Endodermal cell (in vitro differentiated cells): ENCODE results near the gene CAVIN2. TPM values are rescaled to one million over a fixed set of nuclear protein-coding genes. Genes with fewer than 3 reads are reported as not detected.

Source experiments
- DNase-seq: peaks from one replicate; pipeline ENCODE4 v3.0.0-alpha.2; 2017
- H3K27ac ChIP-seq: 2 replicates; pipeline ENCODE4 v1.5.1; 2013; ENCODE audit warnings: mild to moderate bottlenecking, low read depth, low read length, moderate library complexity
- H3K27me3 ChIP-seq: 2 replicates; pipeline ENCODE4 v1.6.1; 2013; ENCODE audit warnings: mild to moderate bottlenecking, low read length, moderate library complexity; ENCODE audit not compliant: insufficient read depth, control insufficient read depth, poor library complexity, severe bottlenecking
- H3K36me3 ChIP-seq: 2 replicates; pipeline ENCODE4 v1.7.0; 2013; ENCODE audit warnings: mild to moderate bottlenecking, low read length, moderate library complexity; ENCODE audit not compliant: control insufficient read depth, insufficient read depth
- H3K4me1 ChIP-seq: one replicate; pipeline ENCODE4 v1.7.0; 2013; ENCODE audit warnings: low read length; ENCODE audit not compliant: control insufficient read depth, insufficient read depth
- H3K4me3 ChIP-seq: 2 replicates; pipeline ENCODE4 v1.5.1; 2013; ENCODE audit warnings: mild to moderate bottlenecking, low read length, moderate library complexity
- H3K9ac ChIP-seq: 2 replicates; pipeline ENCODE4 v1.6.1; 2013; ENCODE audit warnings: mild to moderate bottlenecking, low read length, moderate library complexity; ENCODE audit not compliant: poor library complexity, severe bottlenecking; ENCODE audit errors: extremely low read depth
- H3K9me3 ChIP-seq: 2 replicates; pipeline ENCODE4 v1.6.1; 2013; ENCODE audit warnings: mild to moderate bottlenecking, low read length, moderate library complexity; ENCODE audit not compliant: control insufficient read depth
- H3K27ac Mint-ChIP-seq: 2 replicates; pipeline ENCODE4 v1.8.0; 2020; ENCODE audit warnings: mixed read lengths
- H3K27me3 Mint-ChIP-seq: 2 replicates; pipeline ENCODE4 v1.8.0; 2021; ENCODE audit warnings: mild to moderate bottlenecking, mixed read lengths; ENCODE audit not compliant: insufficient read depth
- H3K36me3 Mint-ChIP-seq: 2 replicates; pipeline ENCODE4 v1.8.0; 2020; ENCODE audit warnings: low read depth, mixed read lengths
- H3K4me1 Mint-ChIP-seq: 2 replicates; pipeline ENCODE4 v1.8.0; 2020; ENCODE audit warnings: mixed read lengths
- H3K4me3 Mint-ChIP-seq: 2 replicates; pipeline ENCODE4 v1.8.0; 2020; ENCODE audit warnings: mild to moderate bottlenecking, moderate library complexity, mixed read lengths
- H3K9me3 Mint-ChIP-seq: 2 replicates; pipeline ENCODE4 v1.8.0; 2020; ENCODE audit warnings: mild to moderate bottlenecking, mixed read lengths
- WGBS, 2 experiments: methylation state at CpG; one replicate each; pipeline versions ENCODE4 v1.1.5 to v1.1.7; 2013; ENCODE audit warnings: missing lambda C conversion rate in 2 of 2, mixed read lengths in 1 of 2; ENCODE audit not compliant: insufficient coverage in 1 of 2, insufficient read length in 1 of 2; 5-methylcytosine and 5-hydroxymethylcytosine counted together
- long read RNA-seq, 4 experiments: library from polyadenylated mRNA in 2 of 4; library from RNA in 1 of 4; library from capped mRNA in 1 of 4; stranded (forward) in 3 of 4; unstranded in 1 of 4; transcript quantifications; one replicate each; pipeline ENCODE4 v2.0.0, GENCODE V29; 2020 to 2021; ENCODE audit warnings: inconsistent platforms in 1 of 4
- polyA plus RNA-seq, 2 experiments: library from polyadenylated mRNA; stranded (reverse); fragments of 50-300 nt; gene quantifications; one replicate each; pipeline ENCODE4 v1.2.3, GENCODE V29; 2013
- total RNA-seq, 2 donors: library from RNA; stranded (reverse); fragmentation: NEBNext Ultra II Directional in 1 of 2; extraction: Animal tissue kit (Norgen Biotek cat#: 25700) in 1 of 2; gene quantifications; 2 replicates in 1 of 2; 3 replicates in 1 of 2; pipeline ENCODE4 v1.2.1, GENCODE V29; 2021
- TF ChIP-seq, protein P1 (sequence below): fragments of 200-600 bp; sonication (generic); conservative IDR thresholded peaks from 2 replicates; pipeline ENCODE4 v1.5.0; 2021; ENCODE audit warnings: antibody characterized with exemption, mild to moderate bottlenecking

CAVIN2 gene, protein sequence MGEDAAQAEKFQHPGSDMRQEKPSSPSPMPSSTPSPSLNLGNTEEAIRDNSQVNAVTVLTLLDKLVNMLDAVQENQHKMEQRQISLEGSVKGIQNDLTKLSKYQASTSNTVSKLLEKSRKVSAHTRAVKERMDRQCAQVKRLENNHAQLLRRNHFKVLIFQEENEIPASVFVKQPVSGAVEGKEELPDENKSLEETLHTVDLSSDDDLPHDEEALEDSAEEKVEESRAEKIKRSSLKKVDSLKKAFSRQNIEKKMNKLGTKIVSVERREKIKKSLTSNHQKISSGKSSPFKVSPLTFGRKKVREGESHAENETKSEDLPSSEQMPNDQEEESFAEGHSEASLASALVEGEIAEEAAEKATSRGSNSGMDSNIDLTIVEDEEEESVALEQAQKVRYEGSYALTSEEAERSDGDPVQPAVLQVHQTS
- not detected for total RNA-seq
- polyA plus RNA-seq (2013, experiment 1 of 2), result 0.14 TPM
- polyA plus RNA-seq (2013, experiment 2 of 2), result 0.25 TPM
- long read RNA-seq, experiment 1, result 0 reads
- long read RNA-seq, experiment 2, result 0 reads
- long read RNA-seq, experiment 3, result 0 reads
- long read RNA-seq, experiment 4, result 0 reads

DNA sequence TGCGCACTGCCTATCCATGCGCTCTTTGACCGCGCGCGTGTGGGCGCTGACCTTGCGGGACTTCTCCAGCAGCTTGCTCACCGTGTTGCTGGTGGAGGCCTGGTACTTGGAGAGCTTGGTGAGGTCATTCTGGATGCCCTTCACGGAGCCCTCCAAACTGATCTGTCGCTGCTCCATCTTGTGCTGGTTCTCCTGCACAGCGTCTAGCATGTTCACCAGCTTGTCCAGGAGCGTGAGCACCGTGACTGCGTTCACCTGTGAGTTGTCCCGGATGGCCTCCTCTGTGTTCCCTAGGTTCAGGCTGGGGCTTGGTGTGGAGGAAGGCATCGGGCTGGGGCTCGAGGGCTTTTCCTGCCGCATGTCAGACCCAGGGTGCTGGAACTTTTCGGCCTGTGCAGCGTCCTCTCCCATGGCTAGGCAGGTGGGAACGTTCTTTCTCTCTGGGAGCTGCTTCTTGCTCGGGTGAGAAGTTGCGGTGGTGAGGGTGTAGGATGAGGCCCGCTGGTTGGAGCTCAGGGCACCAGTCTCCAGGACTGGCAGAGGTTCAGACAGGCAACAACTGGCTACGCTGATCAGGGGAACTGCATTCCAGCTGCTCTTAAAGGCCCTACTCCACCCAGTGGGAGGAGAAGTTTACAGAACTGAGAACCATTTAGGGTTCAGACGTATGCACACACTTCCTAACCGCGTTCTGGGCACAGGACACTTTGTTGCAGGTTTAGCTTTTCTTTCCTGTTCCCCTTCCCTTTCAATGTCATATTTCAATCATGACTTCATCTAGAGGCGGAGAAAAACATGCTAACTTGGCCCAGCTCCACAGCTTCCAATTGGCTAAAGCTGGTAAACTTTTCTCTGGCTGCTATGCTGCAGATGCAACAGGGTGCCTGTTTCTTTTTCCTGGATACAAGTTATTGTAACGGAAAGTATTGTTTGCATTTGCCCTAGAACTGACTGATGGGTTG, at the start of gene CAVIN2:
Gene CAVIN2, minus strand, starts transcription at position 574 of the 962 bp plus-strand sequence. Its CDS starts 163 bp downstream, at position 411.
- WGBS, 2 experiments, result 90 to 93% methylated on average over 14 to 31 of the region's 31 CpGs
- no peak within 1 kb of the TSS for H3K4me3 Mint-ChIP-seq
- H3K4me1 ChIP-seq, result no peaks in the 10 kb centered on the region
- peaks cover 10% of the 10 kb centered on the region for H3K4me1 Mint-ChIP-seq
- TF ChIP-seq, protein P1, sequence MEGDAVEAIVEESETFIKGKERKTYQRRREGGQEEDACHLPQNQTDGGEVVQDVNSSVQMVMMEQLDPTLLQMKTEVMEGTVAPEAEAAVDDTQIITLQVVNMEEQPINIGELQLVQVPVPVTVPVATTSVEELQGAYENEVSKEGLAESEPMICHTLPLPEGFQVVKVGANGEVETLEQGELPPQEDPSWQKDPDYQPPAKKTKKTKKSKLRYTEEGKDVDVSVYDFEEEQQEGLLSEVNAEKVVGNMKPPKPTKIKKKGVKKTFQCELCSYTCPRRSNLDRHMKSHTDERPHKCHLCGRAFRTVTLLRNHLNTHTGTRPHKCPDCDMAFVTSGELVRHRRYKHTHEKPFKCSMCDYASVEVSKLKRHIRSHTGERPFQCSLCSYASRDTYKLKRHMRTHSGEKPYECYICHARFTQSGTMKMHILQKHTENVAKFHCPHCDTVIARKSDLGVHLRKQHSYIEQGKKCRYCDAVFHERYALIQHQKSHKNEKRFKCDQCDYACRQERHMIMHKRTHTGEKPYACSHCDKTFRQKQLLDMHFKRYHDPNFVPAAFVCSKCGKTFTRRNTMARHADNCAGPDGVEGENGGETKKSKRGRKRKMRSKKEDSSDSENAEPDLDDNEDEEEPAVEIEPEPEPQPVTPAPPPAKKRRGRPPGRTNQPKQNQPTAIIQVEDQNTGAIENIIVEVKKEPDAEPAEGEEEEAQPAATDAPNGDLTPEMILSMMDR, result no peak
- H3K36me3 ChIP-seq, result no peaks in the 10 kb centered on the region
- H3K27me3 Mint-ChIP-seq, result no peaks in the 10 kb centered on the region
- no peaks in the 10 kb centered on the region for H3K36me3 Mint-ChIP-seq
- H3K27ac Mint-ChIP-seq, result no peak within 1 kb of the TSS
- DNase-seq, result no peak
- H3K9me3 ChIP-seq, result no peaks in the 10 kb centered on the region
- no peaks in the 10 kb centered on the region for H3K9me3 Mint-ChIP-seq
- H3K27ac ChIP-seq, result no peak within 1 kb of the TSS
- no peak within 1 kb of the TSS for H3K9ac ChIP-seq
- no peaks in the 10 kb centered on the region for H3K27me3 ChIP-seq
- H3K4me3 ChIP-seq, result no peak within 1 kb of the TSS

DNA sequence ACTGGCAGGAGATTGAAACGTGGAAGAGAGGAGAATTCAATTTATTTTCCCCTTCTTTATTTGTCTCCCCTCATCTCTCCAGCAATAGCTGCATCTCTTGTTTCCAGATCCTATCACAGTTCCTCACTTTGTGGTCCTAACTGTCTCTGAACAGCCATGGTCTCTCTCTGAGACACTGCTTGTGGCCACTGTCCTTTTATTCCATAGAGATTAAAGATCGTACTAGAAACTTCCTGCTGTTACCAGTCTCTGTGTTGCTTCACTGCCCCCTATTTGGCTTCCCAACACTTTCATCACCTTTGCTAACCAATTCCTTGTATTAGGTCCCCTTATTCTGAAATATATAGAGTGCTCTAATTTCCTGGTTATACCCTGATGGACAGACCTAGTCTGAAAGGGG, 48.9 kb upstream of the CAVIN2 start:
- Mint-ChIP-seq H3K4me3 (no peak overlapping the region), H3K9me3 (peaks cover 11% of the 10 kb centered on the region), H3K27me3 (no peaks in the 10 kb centered on the region), H3K4me1 (no peaks in the 10 kb centered on the region), H3K36me3 (no peaks in the 10 kb centered on the region), H3K27ac (no peak overlapping the region)
- Histone ChIP-seq H3K27ac (no peak overlapping the region), H3K36me3 (no peaks in the 10 kb centered on the region), H3K9me3 (peaks cover 10% of the 10 kb centered on the region), H3K9ac (no peak overlapping the region), H3K4me1 (no peaks in the 10 kb centered on the region), H3K27me3 (no peaks in the 10 kb centered on the region), H3K4me3 (no peak overlapping the region)
- whole genome bisulfite sequencing, 2 experiments, result 91 to 100% methylated on average over 1 to 2 of the region's 2 CpGs
- DNase-seq, result no peak
- TF ChIP-seq, protein P1, result no peak

DNA sequence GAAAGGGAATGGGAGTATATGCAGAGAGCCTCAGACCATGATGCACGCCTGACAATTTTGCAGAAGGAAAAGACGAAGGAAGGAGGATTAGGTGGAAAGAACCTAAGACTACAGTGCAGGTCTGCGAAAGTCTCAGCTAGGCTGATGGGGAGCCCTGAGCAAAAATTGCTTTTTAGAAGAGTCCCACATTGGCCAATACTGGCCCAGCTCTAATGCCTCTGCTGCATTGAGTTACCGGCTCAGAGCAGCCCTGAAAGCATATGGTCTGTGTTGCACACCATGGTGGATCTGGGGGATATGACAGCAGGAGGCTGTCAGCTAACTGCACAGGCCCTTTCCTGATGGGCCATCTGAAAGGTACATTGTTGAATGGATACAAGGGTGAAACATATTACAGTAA, 48.3 kb upstream of the CAVIN2 start:
- H3K9me3 Mint-ChIP-seq, result peaks cover 6% of the 10 kb centered on the region
- TF ChIP-seq, protein P1, result no peak
- H3K36me3 Mint-ChIP-seq, result no peaks in the 10 kb centered on the region
- no peak overlapping the region for H3K9ac ChIP-seq
- no peaks in the 10 kb centered on the region for H3K27me3 ChIP-seq
- 90 to 100% methylated on average over 4 of the region's 4 CpGs for WGBS, 2 experiments
- no peak overlapping the region for H3K27ac Mint-ChIP-seq
- H3K36me3 ChIP-seq, result no peaks in the 10 kb centered on the region
- H3K4me3 ChIP-seq, result no peak overlapping the region
- no peaks in the 10 kb centered on the region for H3K4me1 Mint-ChIP-seq
- H3K9me3 ChIP-seq, result peaks cover 10% of the 10 kb centered on the region
- no peak overlapping the region for H3K4me3 Mint-ChIP-seq
- DNase-seq, result no peak
- H3K4me1 ChIP-seq, result no peaks in the 10 kb centered on the region
- H3K27ac ChIP-seq, result no peak overlapping the region
- H3K27me3 Mint-ChIP-seq, result no peaks in the 10 kb centered on the region
